ENCODE results near the gene SPON1.

SPON1 gene

GRCh38 chr11:14182833-14183364 lies 220.4 kb downstream of the SPON1 start:
- no peak for TF ChIP-seq CTCF (conservative IDR thresholded peaks at IDR 0.05; ENCODE audit: low read depth, low read length)
- DNase-seq (ENCODE audit: low read depth) = no peak
- no peak overlapping the region for H3K4me3 ChIP-seq (ENCODE audit: low read depth, low read length)

- TF ChIP-seq CTCF (conservative IDR thresholded peaks at IDR 0.05; ENCODE audit: low read depth, low read length) = no peak
- no peak for DNase-seq (ENCODE audit: low read depth)
These were observed 221.8 kb downstream of the SPON1 start for GRCh38 chr11:14184028-14184940.

GRCh38 chr11:14185461-14185860 lies 222.9 kb downstream of the SPON1 start:
- no peak overlapping the region for H3K4me3 ChIP-seq (ENCODE audit: low read depth, low read length)
- no peak for DNase-seq (ENCODE audit: low read depth)
- TF ChIP-seq CTCF (conservative IDR thresholded peaks at IDR 0.05; ENCODE audit: low read depth, low read length) = no peak

More at GRCh38 chr11:14184028-14184940, 221.8 kb downstream of the SPON1 start:
- H3K4me3 ChIP-seq (ENCODE audit: low read depth, low read length) = no peak overlapping the region

- no peak overlapping the region for H3K4me3 ChIP-seq (ENCODE audit: low read depth, low read length)
- no peak for TF ChIP-seq CTCF (conservative IDR thresholded peaks at IDR 0.05; ENCODE audit: low read depth, low read length)
- DNase-seq (ENCODE audit: low read depth) = no peak
These were observed 223.7 kb downstream of the SPON1 start for GRCh38 chr11:14186046-14186775.

- no peak for TF ChIP-seq CTCF (conservative IDR thresholded peaks at IDR 0.05; ENCODE audit: low read depth, low read length)
- H3K4me3 ChIP-seq (ENCODE audit: low read depth, low read length) = no peak overlapping the region
- no peak for DNase-seq (ENCODE audit: low read depth)
These were observed 227.4 kb downstream of the SPON1 start for GRCh38 chr11:14189874-14190273.

GRCh38 chr11:14190992-14191778 lies 228.7 kb downstream of the SPON1 start:
- H3K4me3 ChIP-seq (ENCODE audit: low read depth, low read length) = no peak overlapping the region
- no peak for TF ChIP-seq CTCF (conservative IDR thresholded peaks at IDR 0.05; ENCODE audit: low read depth, low read length)
- DNase-seq (ENCODE audit: low read depth) = no peak

Data from choroid plexus epithelial cell (primary cell).